GM12874 (cell line): Measurements from ENCODE around the gene EHD3.

Experiments
- TF ChIP-seq, protein P1 (sequence below): IDR thresholded peaks from 2 replicates; pipeline ENCODE4 v1.5.1; 2011; ENCODE audit warnings: low read depth, mild to moderate bottlenecking, control low read depth, low read length, moderate library complexity; ENCODE audit not compliant: insufficient read depth

The EHD3 gene

DNA sequence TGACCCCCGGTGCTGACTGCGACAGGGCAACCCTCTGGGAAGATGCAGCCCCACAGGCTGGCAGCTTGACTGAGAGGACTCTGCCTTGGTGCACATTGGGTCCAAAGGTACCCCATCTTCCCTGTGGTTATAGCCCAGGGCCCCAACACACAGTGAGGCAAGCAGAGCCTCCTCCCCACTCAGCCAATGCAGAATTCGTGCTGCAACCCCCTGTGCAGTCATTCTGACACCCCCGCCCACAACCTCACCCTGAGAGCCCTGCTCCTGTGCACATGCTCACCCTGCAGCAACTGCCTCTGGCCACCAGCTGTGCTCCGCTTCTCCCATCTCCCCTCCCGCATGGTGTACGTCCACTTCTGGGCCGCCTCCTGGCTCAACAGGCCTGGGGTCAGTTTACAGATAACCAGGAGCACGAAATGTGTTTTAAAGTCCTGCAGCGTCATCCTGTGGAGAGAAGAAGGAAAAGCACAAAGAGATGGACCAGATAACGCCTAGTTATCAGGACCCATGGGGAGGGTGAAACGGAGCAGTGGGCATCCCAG is 41.0 kb upstream of the EHD3 start:
- TF ChIP-seq, protein P1, sequence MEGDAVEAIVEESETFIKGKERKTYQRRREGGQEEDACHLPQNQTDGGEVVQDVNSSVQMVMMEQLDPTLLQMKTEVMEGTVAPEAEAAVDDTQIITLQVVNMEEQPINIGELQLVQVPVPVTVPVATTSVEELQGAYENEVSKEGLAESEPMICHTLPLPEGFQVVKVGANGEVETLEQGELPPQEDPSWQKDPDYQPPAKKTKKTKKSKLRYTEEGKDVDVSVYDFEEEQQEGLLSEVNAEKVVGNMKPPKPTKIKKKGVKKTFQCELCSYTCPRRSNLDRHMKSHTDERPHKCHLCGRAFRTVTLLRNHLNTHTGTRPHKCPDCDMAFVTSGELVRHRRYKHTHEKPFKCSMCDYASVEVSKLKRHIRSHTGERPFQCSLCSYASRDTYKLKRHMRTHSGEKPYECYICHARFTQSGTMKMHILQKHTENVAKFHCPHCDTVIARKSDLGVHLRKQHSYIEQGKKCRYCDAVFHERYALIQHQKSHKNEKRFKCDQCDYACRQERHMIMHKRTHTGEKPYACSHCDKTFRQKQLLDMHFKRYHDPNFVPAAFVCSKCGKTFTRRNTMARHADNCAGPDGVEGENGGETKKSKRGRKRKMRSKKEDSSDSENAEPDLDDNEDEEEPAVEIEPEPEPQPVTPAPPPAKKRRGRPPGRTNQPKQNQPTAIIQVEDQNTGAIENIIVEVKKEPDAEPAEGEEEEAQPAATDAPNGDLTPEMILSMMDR = no peak

DNA sequence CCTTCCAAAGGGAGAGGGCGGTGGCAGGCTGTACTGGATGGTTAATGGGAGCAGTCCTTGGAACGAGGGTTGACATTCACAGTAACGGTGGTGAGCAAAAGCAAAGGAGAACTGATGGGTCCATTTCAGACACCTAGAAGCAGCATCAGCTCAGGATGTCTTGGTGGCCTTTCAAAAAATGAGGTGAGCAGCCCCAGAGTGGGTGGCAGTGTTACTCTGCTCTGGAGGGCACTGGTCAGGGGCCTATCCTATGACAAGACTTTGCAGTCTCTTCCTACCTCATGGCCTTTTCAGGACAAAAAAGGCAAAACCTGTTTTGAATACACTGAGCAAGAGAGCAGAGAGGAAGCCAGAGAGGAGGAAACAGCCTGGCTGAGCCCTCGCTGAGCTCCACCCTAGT is 40.1 kb upstream of the EHD3 start:
- TF ChIP-seq, protein P1 = no peak

DNA sequence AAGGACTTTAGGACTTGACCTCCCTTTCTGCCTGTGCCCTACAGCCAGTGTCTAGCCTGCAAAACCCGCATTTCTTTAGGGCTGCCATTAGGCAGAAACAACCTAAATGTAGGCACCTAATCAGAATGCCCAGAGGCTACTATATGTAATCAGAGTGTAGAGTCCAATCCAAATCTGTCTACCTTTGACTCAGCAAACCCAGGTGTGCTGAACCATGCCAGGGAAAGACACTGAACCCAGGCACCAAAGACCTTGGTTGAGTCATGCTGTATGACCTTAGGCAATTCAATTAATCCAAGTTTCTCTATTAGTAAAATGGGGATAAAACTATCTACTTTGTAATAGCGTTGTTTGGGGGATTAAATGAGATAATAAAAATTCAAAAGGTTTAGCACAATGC is 37.3 kb upstream of the EHD3 start:
- TF ChIP-seq, protein P1 = no peak

DNA sequence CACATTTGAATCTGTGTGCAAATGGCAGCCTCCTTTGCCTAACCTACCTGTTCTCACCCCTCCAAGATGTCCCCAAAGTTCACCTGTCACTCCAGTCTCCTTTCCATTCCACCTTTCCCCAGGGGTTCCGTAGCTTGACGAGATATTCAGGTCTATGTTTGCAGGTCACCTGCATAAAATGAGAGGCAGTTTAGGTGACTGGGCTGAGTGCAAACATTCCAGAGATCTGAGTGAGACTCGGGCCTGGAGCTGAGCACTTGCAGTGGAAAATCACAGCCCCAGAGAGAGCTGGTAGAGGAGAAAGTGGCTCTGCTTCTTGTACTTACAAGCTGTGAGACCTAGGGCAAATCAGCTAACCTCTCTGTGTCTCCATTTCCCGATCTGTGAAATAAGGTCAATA is 36.8 kb upstream of the EHD3 start:
- TF ChIP-seq, protein P1 = no peak

DNA sequence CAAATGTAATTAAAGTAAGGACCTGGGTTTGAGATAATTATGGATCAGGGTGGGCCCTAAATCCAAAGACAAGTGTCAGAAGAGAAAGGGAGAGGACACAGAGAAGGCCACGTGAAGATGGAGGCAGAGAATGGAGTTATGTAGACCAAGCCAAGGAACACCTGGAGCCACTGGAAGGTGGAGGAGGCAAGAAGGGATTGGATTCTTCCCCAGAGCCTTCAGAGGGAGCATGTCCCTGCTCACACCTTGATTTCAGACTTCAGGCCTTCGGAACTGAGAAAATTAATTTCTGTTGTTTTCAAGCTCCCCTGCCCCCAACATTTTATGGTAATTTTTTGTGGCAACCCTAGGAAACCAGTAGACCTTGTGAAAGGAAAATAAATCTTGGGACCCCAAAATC is 36.3 kb upstream of the EHD3 start:
- TF ChIP-seq, protein P1 = no peak

DNA sequence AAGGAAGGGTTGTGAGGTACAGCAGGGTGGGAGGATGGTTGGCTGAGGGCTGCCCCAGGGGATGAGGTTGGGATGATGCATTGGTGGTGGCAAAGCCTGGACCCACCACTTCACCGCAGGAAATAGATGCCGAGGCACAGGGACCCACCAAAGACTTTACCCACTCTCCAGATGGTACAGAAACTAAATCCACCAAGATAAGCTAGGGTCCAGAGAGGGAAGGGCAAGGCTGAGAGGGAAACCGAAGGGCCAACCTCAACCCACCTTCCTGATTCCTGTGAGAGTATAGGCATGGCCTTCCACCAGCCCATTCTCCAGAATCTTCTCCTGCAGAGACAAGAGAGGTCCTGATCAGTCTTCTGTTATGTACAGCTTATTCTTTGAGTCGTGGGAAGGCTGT is 34.7 kb upstream of the EHD3 start:
- TF ChIP-seq, protein P1 = no peak

DNA sequence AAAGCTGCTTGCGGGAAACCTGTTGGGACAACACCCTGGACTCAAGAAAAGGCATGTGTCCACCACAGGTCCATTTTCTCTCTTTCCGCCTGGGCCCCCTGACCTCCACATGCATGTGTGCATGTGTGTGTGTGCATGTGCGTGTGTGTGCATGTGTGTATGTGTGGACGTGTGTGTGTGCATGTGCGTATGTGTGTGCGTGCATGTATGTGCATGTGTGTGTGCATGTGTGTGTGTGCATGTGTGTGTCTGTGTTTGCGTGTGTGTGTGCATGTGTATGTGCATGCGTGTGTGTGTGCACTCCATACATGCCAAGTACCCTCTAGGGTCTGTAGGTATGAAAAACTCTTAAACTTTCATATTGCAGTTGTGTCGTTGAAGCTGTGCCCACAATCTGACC is 33.0 kb upstream of the EHD3 start:
- TF ChIP-seq, protein P1 = no peak
